GM12878 (cell line): ENCODE results near the gene RNASEH2B. TPM values are rescaled to one million over a fixed set of nuclear protein-coding genes. Genes with fewer than 3 reads are reported as not detected.

ENCODE experiments used
- BACH1 ChIP-seq: fragments of 450-650 bp; IDR thresholded peaks from 2 replicates; pipeline ENCODE4 v1.6.1; 2017; ENCODE audit warnings: mild to moderate bottlenecking, borderline replicate concordance
- BCL11A ChIP-seq: IDR thresholded peaks from 2 replicates; pipeline ENCODE4 v1.6.1; 2011; ENCODE audit warnings: low read depth, low read length
- CEBPB ChIP-seq, 2 experiments: fragments of 150-350 bp in 1 of 2; IDR thresholded peaks; 2 replicates each; pipeline ENCODE4 v1.6.1; 2012 to 2014; ENCODE audit warnings: low read depth in 2 of 2, low read length in 2 of 2, borderline replicate concordance in 1 of 2, inconsistent platforms in 1 of 2
- CREB1 ChIP-seq: IDR thresholded peaks from 2 replicates; pipeline ENCODE4 v1.6.1; 2012; ENCODE audit warnings: low read depth, mild to moderate bottlenecking, inconsistent platforms
- CREM ChIP-seq: IDR thresholded peaks from 2 replicates; pipeline ENCODE4 v1.6.1; 2014; ENCODE audit warnings: antibody characterized with exemption, low read depth
- FOS ChIP-seq: IDR thresholded peaks from 3 replicates; pipeline ENCODE4 v1.6.1; 2011; ENCODE audit warnings: borderline replicate concordance; ENCODE audit not compliant: insufficient read length; ENCODE audit errors: extremely low read depth
- HCFC1 ChIP-seq: fragments of 150-350 bp; IDR thresholded peaks from 2 replicates; pipeline ENCODE4 v1.6.1; 2014; ENCODE audit warnings: low read length
- HDAC2 ChIP-seq: fragments of 200-600 bp; sonication (generic); IDR thresholded peaks from 2 replicates; pipeline ENCODE4 v1.6.1; 2017
- JUND ChIP-seq: IDR thresholded peaks from 2 replicates; pipeline ENCODE4 v1.6.1; 2012; ENCODE audit warnings: low read depth, mild to moderate bottlenecking, low read length, improper control_type of control experiment, moderate library complexity
- KAT2A ChIP-seq: conservative IDR thresholded peaks from 2 replicates; pipeline ENCODE4 v1.6.1; 2011; ENCODE audit warnings: low read depth, low read length; ENCODE audit not compliant: control insufficient read depth
- MXI1 ChIP-seq: fragments of 150-350 bp; IDR thresholded peaks from 2 replicates; pipeline ENCODE4 v1.6.1; 2011; ENCODE audit warnings: low read depth, mild to moderate bottlenecking, inconsistent platforms, low read length, improper control_type of control experiment
- NFIC ChIP-seq: IDR thresholded peaks from 2 replicates; pipeline ENCODE4 v1.6.1; 2012; ENCODE audit warnings: low read depth, mild to moderate bottlenecking, inconsistent platforms, low read length, moderate library complexity
- NFXL1 ChIP-seq: fragments of 450-650 bp; IDR thresholded peaks from 2 replicates; pipeline ENCODE4 v1.6.1; 2017; ENCODE audit warnings: antibody characterized with exemption, mild to moderate bottlenecking, borderline replicate concordance
- SIX5 ChIP-seq: IDR thresholded peaks from 2 replicates; pipeline ENCODE4 v1.6.1; 2011; ENCODE audit warnings: mild to moderate bottlenecking, low read depth, low read length, moderate library complexity; ENCODE audit not compliant: severe bottlenecking
- TAF1 ChIP-seq: IDR thresholded peaks from 2 replicates; pipeline ENCODE4 v1.6.1; 2011; ENCODE audit warnings: mild to moderate bottlenecking, low read depth, low read length, borderline replicate concordance
- TBL1XR1 ChIP-seq: IDR thresholded peaks from 2 replicates; pipeline ENCODE4 v1.6.1; 2012; ENCODE audit warnings: low read depth, low read length, improper control_type of control experiment
- TCF7 ChIP-seq: IDR thresholded peaks from 2 replicates; pipeline ENCODE4 v1.6.1; 2014; ENCODE audit warnings: antibody characterized with exemption, borderline replicate concordance
- USF2 ChIP-seq: IDR thresholded peaks from 2 replicates; pipeline ENCODE4 v1.6.1; 2011; ENCODE audit warnings: low read depth, low read length, improper control_type of control experiment, borderline replicate concordance
- ZNF274 ChIP-seq: IDR thresholded peaks from one replicate; pipeline ENCODE4 v1.8.0; 2011; ENCODE audit not compliant: insufficient read length, insufficient read depth
- polyA plus RNA-seq, 11 experiments: library from polyadenylated mRNA; depleted of rRNA in 4 of 11; unstranded in 6 of 11; stranded (reverse) in 5 of 11; fragments of >200 nt; fragmentation: Nextera tagmentation in 4 of 11; fragmentation: Illumina TruSeq in 1 of 11; extraction: Ambion mirVana in 4 of 11; extraction: Trizol in 1 of 11; gene quantifications; 1 replicate in 1 of 11; 2 replicates in 10 of 11; pipeline versions ENCODE4 v1.2.1 to v1.2.3, GENCODE V29; 2011 to 2016; ENCODE audit warnings: inconsistent platforms in 2 of 11, missing spikeins in 2 of 11, low read depth in 1 of 11
- total RNA-seq, 4 experiments: library from RNA; depleted of rRNA in 3 of 4; stranded (reverse); fragments of >200 nt in 3 of 4; fragmentation: Illumina TruSeq in 1 of 4; extraction: Trizol in 1 of 4; gene quantifications; 2 replicates each; pipeline versions ENCODE4 v1.2.1 to v1.2.3, GENCODE V29; 2013 to 2021
- TF ChIP-seq, protein P1 (sequence below): IDR thresholded peaks from 2 replicates; pipeline ENCODE4 v1.6.1; 2012; ENCODE audit warnings: low read depth, low read length, improper control_type of control experiment
- TF ChIP-seq, protein P2 (sequence below): fragments of 150-350 bp; IDR thresholded peaks from 2 replicates; pipeline ENCODE4 v1.6.1; 2014; ENCODE audit warnings: mild to moderate bottlenecking, low read depth, low read length
- TF ChIP-seq, protein P3 (sequence below): IDR thresholded peaks from 2 replicates; pipeline ENCODE4 v1.6.1; 2012; ENCODE audit warnings: mild to moderate bottlenecking, low read depth, low read length

The RNASEH2B gene
- total and polyA plus RNA-seq, 10 of the 15 experiments (the other 5 are each of a cell fraction or from before 2014, with no cell fraction given) = 64.9 to 148 (median 97.3) TPM

DNA sequence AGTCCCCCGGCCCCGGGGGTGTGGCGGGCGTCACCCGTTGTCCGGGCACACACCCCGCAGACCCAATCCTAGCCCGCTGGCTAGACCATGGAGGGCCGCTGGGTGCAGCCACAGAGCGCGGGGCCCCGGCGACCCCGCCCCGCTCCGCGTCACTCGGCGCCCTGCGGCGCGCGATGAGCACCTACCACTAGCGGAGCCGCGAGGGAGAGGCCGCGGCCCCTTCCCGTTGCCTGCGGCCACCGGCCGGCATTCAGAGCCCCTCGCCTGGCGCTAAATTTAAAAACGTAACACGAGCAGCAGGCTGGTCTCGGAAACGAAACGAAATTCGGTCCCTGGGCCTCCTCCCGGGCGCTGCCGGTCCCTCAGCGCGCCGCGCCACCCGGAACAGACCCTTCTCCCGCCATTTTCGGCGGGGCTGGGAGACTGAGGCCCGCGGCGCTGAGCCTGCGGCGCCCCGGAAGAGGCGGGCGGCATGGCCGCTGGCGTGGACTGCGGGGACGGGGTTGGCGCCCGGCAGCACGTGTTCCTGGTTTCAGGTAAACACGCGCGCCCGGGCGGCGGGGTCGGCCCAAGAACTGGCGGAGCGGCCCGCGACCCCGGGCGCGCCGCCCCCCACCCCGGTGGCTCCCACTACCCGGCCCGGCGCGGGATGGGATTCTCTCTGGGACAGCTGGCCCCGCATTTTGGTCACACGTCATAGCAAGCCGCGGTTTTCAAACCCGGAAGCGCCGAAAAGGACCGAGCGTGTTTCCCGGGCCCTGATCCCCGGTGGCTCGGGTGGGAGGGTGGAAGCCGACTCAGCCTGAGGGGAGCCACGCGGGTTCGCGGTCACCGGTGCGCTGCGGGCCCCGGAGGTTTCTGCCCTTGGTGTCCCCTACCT is at the start of gene RNASEH2B (continued):
- TF ChIP-seq ZNF274 = no peak
- TF ChIP-seq, protein P1, sequence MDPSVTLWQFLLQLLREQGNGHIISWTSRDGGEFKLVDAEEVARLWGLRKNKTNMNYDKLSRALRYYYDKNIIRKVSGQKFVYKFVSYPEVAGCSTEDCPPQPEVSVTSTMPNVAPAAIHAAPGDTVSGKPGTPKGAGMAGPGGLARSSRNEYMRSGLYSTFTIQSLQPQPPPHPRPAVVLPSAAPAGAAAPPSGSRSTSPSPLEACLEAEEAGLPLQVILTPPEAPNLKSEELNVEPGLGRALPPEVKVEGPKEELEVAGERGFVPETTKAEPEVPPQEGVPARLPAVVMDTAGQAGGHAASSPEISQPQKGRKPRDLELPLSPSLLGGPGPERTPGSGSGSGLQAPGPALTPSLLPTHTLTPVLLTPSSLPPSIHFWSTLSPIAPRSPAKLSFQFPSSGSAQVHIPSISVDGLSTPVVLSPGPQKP = no peak; the same call in 1 of the 2 replicates
- TF ChIP-seq, protein P2, sequence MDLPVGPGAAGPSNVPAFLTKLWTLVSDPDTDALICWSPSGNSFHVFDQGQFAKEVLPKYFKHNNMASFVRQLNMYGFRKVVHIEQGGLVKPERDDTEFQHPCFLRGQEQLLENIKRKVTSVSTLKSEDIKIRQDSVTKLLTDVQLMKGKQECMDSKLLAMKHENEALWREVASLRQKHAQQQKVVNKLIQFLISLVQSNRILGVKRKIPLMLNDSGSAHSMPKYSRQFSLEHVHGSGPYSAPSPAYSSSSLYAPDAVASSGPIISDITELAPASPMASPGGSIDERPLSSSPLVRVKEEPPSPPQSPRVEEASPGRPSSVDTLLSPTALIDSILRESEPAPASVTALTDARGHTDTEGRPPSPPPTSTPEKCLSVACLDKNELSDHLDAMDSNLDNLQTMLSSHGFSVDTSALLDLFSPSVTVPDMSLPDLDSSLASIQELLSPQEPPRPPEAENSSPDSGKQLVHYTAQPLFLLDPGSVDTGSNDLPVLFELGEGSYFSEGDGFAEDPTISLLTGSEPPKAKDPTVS = no peak
- TF ChIP-seq, protein P3, sequence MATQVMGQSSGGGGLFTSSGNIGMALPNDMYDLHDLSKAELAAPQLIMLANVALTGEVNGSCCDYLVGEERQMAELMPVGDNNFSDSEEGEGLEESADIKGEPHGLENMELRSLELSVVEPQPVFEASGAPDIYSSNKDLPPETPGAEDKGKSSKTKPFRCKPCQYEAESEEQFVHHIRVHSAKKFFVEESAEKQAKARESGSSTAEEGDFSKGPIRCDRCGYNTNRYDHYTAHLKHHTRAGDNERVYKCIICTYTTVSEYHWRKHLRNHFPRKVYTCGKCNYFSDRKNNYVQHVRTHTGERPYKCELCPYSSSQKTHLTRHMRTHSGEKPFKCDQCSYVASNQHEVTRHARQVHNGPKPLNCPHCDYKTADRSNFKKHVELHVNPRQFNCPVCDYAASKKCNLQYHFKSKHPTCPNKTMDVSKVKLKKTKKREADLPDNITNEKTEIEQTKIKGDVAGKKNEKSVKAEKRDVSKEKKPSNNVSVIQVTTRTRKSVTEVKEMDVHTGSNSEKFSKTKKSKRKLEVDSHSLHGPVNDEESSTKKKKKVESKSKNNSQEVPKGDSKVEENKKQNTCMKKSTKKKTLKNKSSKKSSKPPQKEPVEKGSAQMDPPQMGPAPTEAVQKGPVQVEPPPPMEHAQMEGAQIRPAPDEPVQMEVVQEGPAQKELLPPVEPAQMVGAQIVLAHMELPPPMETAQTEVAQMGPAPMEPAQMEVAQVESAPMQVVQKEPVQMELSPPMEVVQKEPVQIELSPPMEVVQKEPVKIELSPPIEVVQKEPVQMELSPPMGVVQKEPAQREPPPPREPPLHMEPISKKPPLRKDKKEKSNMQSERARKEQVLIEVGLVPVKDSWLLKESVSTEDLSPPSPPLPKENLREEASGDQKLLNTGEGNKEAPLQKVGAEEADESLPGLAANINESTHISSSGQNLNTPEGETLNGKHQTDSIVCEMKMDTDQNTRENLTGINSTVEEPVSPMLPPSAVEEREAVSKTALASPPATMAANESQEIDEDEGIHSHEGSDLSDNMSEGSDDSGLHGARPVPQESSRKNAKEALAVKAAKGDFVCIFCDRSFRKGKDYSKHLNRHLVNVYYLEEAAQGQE = 0 out of 2 replicates have a peak, but pooled peaks have one; percentile 14
- peak; percentile 94 for TF ChIP-seq MXI1
- peak; percentile 29; the same call in 1 of the 2 replicates for TF ChIP-seq HCFC1
- no peak for TF ChIP-seq NFIC
- TF ChIP-seq HDAC2 = no peak
- TF ChIP-seq CREB1 = peak; percentile 87
- no peak for TF ChIP-seq BACH1
- TF ChIP-seq KAT2A = no peak
- no peak for TF ChIP-seq TBL1XR1
- peak; percentile 31 for TF ChIP-seq USF2
- no peak for TF ChIP-seq TCF7
- TF ChIP-seq SIX5 = no peak
- peak; percentile 57 for TF ChIP-seq CREM
- no peak for TF ChIP-seq NFXL1
- no peak for TF ChIP-seq BCL11A
- TF ChIP-seq TAF1 = peak; percentile 82
- no peak for TF ChIP-seq CEBPB (IDR thresholded peaks at IDR 0.05; ENCODE audit: borderline replicate concordance in 1 of 2, low read depth in 2 of 2, low read length in 2 of 2)
- TF ChIP-seq FOS = no peak
- TF ChIP-seq JUND = peak; percentile 44; the same call in 1 of the 2 replicates
